Iris pigment epithelial cell (primary cell): Measurements from ENCODE around the gene CCDC112.
"Not testable (repeated sequence)": the region's sequence is repeated elsewhere in the genome, so short reads cannot be mapped to it uniquely, and the experiment has no call there.

Source experiments
- DNase-seq: peaks from one replicate; pipeline ENCODE4 v3.0.0-alpha.2; 2011; ENCODE audit warnings: low read depth

Gene CCDC112

DNA sequence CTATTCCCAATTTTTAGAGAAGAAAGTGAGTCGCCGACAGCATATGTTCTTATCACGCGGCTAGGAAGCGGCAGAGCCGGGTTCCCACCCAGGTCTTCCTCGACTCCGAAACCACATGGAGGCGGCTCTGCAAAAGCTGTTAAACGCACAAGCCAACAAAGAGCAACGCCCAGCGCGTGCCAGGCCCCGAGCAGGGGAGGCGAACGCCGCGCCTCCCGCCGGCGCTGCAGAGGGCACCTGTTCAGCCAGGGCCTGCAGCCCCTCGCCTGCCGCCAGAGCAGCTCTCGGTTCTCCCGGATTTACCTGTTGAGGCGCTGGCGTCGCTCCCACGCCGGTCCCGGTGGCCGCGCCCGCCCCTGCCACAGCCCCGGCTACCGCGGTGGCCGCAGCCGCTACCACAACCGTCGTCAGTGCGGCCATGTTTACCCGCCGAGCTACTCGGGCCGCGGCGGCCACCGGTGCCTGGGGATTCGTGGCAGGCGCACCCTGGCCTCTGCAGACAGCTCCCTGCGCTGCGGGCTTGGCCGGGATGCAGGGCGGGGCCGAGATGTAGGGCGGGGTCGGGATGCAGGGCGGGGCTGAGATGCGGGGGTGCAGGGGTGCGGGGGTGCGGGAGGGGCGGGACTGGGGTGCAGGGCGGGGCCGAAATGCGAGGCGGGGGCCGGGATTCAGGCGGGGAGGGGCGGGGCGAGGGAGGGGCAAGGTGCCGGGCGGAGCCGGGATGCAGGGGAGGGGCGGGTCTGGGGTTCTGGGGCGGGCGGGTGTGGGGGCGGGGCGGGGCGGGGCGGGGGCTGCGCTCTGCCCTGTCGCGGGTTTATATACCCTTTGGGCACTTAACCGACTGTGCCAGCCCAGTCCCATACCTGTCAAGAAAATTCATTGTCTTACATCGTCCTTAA, at the start of gene CCDC112:
Gene CCDC112 (minus strand): TSS at position 531 of the 899 bp plus-strand sequence. CDS start 111 bp downstream, at position 420.
- peak; percentile 82 for DNase-seq

DNA sequence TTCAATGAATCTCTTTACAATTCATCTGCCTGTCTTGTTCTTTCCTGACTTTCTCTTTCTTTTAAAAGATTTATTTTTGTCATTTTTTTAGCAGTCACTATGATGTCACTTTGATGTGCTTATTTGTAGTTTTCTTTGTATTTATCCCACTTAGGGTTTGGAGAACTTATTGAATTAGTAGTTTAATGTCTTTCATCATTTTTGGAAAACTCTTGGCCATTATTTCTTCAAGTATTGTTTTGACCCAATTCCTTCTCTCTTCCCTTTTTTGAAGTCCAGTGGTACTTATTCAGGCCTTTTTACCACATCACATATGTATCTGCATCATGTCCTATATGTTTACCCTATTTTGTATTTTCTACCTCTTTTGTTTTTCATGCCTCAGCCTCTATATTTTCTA, 48.9 kb upstream of the CCDC112 start:
- no peak for DNase-seq

- peak; percentile 83 for DNase-seq
These were observed 47.4 kb upstream of the CCDC112 start for GRCh38 chr5:115343855-115344254.

DNA sequence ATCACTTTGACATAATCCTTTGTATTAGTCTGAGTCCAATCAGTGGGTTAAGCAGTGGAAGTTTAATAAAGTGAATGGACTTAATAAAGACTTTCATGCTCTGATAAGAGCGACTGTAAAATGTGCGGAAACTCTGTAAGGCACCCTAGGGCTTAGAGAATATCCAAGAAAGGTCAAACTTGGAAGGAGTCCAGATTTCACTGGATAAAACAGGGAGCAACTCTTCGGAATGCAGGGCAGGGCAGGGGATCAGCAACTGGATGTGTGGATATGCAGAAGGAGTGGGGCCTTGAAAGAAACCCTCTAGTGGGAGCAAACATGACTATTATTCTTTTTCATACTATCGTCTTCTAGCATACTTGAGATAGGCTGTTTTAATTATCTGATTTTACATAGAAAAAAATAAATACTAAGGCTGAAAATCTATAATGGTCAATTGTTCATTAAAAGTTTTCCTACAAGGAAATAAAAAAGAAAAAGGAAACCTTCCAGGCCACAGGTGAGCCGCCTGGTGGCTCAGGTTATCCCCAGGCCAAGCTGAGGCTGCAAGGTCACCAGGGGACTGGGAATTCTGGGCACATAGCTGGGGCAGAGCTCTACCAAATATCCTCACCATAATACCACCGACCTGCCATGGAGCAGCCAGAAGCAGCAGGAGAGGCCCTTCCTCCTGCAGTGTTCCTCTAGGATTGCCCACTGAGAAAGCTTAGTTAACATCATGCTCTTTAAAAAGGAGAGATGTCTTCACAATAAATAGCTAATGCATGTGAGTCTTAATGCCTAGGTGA, 46.3 kb upstream of the CCDC112 start:
- DNase-seq: no peak

GRCh38 chr5:115341745-115342144, 45.3 kb upstream of the CCDC112 start:
- no peak for DNase-seq

DNA sequence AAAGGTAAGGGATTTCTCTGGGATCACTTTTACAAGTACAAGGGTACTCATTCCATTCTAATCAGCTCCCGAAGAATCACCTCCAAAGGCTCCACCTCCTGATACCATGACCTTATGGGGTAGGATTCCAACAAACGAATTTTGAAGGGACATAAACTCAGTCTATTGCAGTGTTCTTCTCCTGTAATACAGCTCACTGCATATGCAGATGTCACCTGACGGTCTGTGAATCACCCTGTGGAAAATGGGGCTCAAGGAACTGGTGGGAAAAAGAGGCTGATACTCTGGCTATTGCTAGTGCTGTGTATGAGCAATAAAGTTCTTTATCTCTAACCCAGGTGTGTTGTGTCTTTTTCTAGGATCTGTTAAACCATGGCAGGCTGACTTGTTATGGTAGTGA, 42.4 kb upstream of the CCDC112 start:
- no peak for DNase-seq

DNA sequence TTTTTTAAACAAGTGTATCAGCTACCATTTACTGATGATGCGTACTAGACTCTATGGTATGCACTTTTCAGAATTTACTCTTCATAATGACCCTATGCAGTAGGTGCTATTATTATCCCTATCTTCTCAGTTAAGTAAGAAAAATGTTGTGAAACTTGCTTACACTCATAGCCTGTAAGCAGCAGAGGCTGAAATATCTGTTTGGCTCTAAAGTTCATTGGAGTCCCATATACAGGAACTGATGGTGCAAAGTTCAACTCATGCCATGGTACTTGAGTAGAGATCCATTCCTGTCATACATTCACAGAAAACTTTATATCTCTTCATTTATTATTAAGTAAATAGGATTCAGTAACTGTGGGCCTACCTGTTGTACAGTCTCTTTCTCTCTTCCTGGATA, 41.4 kb upstream of the CCDC112 start:
- DNase-seq: no peak

GRCh38 chr5:115336964-115337363, 40.5 kb upstream of the CCDC112 start:
- no peak for DNase-seq

GRCh38 chr5:115336201-115336720, 39.8 kb upstream of the CCDC112 start:
- DNase-seq: peak; percentile 41

DNA sequence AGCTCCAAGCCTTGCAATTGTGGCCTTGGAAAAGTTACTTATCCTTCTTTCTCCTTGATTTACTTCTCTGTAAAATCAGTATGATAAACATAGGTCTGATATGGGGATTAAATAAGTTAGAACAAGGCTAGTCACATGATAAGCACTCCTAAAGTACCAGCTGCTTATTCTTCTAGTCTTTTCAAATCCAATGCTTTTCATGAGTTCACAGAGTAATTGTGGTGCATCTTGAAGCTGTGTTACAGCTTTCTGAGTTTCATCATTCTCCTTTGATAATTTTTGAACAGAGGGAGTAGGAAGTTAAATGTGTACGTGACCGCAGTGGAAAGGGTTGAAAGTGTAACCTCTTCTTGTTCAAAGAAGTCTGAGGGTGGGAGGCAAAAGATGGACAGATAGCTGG, 38.8 kb upstream of the CCDC112 start:
- DNase-seq: no peak

- DNase-seq: peak; percentile 59
These were observed 36.7 kb upstream of the CCDC112 start for GRCh38 chr5:115333164-115333563.

GRCh38 chr5:115330830-115331229, 34.4 kb upstream of the CCDC112 start:
- DNase-seq: no peak

- DNase-seq: no peak
These were observed 33.0 kb upstream of the CCDC112 start for GRCh38 chr5:115329475-115329874.

DNA sequence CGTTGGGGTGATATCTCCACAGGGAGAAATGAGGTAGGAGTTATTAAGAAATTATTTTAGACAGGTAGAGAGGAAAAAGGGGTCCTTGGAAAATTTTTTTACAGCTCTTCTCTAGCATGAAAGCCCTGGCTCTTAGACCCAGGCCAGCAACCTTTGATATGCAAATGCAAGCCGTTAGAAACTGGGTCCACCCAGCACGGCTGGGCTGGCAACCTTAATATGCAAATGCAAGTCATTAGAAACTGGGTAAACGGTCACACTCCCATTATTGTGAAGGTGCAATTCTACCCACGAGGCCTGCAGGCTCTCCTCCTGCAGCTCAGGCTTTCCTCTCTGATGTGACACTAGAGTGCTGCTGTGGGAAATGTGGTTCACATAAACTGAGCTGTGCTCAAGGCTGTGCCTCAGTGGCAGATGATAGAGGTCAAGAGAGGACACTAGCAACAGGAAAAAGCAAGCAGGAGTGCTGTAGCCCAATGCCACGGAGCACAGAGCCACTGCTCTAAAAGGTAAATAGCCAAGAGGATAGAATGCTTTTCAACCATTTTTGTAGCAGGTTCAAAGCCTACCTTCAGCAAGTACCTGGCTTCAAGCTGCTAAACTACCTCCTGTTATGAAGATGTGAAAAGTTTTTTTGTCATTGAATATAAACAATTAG, 32.3 kb upstream of the CCDC112 start:
- DNase-seq: not testable (repeated sequence)

- DNase-seq: peak; percentile 24
These were observed 29.0 kb upstream of the CCDC112 start for GRCh38 chr5:115325296-115325959.

DNA sequence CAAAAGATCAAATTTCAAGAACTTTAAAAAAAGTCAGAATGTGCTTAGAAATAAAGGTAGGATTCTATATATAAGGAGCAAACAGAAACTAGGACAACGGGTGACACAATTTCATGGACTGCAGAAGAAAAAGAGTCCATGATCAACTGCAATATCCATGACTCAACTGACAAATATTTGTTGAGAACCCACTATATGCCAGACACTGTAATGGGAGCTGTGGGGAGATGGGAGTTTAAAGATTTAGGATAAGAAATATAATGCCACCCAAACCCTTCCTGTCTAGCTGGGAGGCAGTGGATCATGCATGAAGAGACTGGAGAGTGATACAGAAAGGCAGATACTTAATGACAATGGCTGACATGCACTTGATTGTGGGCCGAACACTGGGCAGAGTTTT, 27.6 kb upstream of the CCDC112 start:
- DNase-seq: peak; percentile 38

GRCh38 chr5:115322729-115323128, 26.3 kb upstream of the CCDC112 start:
- DNase-seq: no peak

DNA sequence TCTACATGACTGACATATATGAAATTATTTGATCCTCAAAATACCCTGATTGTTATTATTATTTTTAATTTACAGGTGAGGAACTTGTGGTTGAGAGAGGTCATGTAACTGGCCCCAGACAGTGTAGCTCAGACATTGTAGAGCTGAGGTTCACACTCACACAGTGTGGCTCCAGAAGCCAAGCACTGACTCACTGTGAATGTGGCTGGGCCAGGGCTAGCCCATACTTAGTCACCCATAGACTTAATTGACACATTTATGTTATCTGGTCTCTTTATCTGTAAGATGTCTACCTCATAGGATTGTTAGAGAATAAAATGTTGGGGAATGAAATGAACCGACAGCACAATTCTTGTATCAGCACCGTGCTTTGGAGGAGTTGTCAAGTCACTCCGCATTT, 24.9 kb upstream of the CCDC112 start:
- peak; percentile 68 for DNase-seq

GRCh38 chr5:115320515-115320914, 24.1 kb upstream of the CCDC112 start:
- DNase-seq: no peak

DNA sequence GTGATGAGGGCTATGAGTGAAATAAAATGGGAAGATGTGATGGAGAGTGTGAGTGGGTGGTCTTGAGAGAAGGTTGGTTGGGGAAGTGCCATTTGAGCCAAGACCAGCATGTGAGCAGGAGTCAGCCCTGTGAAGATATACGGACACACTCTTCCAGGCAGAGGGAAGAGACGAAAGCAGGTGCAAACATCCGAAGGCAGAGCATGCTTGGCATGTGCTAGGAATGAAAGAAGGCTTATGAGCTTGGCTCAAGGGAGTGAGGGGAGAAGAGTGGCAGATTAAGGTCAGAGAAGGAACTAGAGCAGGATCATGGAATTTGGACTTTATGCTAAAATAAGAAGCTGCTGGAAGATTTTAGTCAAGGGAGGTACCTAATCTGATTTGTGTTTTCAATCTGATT, 23.6 kb upstream of the CCDC112 start:
- DNase-seq: no peak

GRCh38 chr5:115319007-115319406, 22.6 kb upstream of the CCDC112 start:
- no peak for DNase-seq

- no peak for DNase-seq
These were observed 21.3 kb upstream of the CCDC112 start for GRCh38 chr5:115317736-115318135.
